B cell (primary cell): Measurements from ENCODE around the gene ABCG1. TPM values are rescaled to one million over a fixed set of nuclear protein-coding genes. Genes with fewer than 3 reads are reported as not detected.

Source experiments
- ATAC-seq: fragments of 200-7000 bp; cut with Tn5 transposase; one replicate; pipeline ENCODE4 v1.10.0; 2021; ENCODE audit warnings: low read depth, mild to moderate bottlenecking, moderate number of reproducible peaks, moderate library complexity
- CTCF ChIA-PET: fragments of 350-600 bp; sonication (Branson Sonifier 250); formaldehyde crosslinking; loops from one replicate; lab custom pipeline; 2021; ENCODE audit warnings: antibody characterized with exemption, inconsistent platforms; lab: Charles Lee
- POLR2A ChIA-PET: fragments of 350-600 bp; sonication (Branson Sonifier 250); formaldehyde crosslinking; loops from one replicate; lab custom pipeline; 2021; ENCODE audit warnings: antibody characterized with exemption; lab: Charles Lee
- DNase-seq: peaks from one replicate; pipeline ENCODE4 v3.0.0; 2013
- H2AFZ ChIP-seq: 2 replicates; pipeline ENCODE4 v1.6.1; 2012; ENCODE audit warnings: mild to moderate bottlenecking, low read depth, low read length; ENCODE audit not compliant: insufficient read depth, poor library complexity, severe bottlenecking
- H3K27ac ChIP-seq, 2 donors: 1 replicate in 1 of 2; 2 replicates in 1 of 2; pipeline ENCODE4 v1.5.1; 2012 to 2013; ENCODE audit warnings: low read length in 2 of 2, mild to moderate bottlenecking in 2 of 2, moderate library complexity in 1 of 2
- H3K27me3 ChIP-seq, 4 experiments: fragments of 200-600 bp in 1 of 4; sonication (generic) in 1 of 4; replicated peaks in 1 of 4; 1 replicate in 2 of 4; 2 replicates in 2 of 4; pipeline versions ENCODE4 v1.6.1 to v1.7.0; 2013 to 2016; ENCODE audit warnings: low read length in 3 of 4, mild to moderate bottlenecking in 2 of 4, mixed read lengths in 1 of 4, moderate library complexity in 1 of 4; ENCODE audit not compliant: insufficient read depth in 4 of 4, control insufficient read depth in 3 of 4; ENCODE audit errors: control extremely low read depth in 1 of 4
- H3K36me3 ChIP-seq, 2 experiments: replicated peaks in 1 of 2; 1 replicate in 1 of 2; 2 replicates in 1 of 2; pipeline versions ENCODE4 v1.6.1 to v1.7.1; 2013; ENCODE audit warnings: low read length in 1 of 2; ENCODE audit not compliant: insufficient read depth in 2 of 2, control insufficient read depth in 1 of 2; ENCODE audit errors: control extremely low read depth in 1 of 2, extremely low read depth in 1 of 2
- H3K4me1 ChIP-seq, 2 donors: fragments of 200-600 bp in 1 of 2; sonication (generic) in 1 of 2; 1 replicate in 1 of 2; 2 replicates in 1 of 2; pipeline versions ENCODE4 v1.5.1 to v1.6.1; 2013 to 2017; ENCODE audit warnings: low read length in 2 of 2; ENCODE audit not compliant: control insufficient read depth in 2 of 2, insufficient read depth in 2 of 2
- H3K4me2 ChIP-seq: replicated peaks from 2 replicates; pipeline ENCODE3; 2012; ENCODE audit warnings: mild to moderate bottlenecking, low read depth, low read length; ENCODE audit not compliant: poor library complexity, severe bottlenecking
- H3K4me3 ChIP-seq, 5 experiments: fragments of 200-600 bp in 1 of 5; sonication (generic) in 1 of 5; 1 replicate in 3 of 5; 2 replicates in 2 of 5; pipeline versions ENCODE4 v1.5.1 to v1.7.0; 2011 to 2016; ENCODE audit warnings: low read length in 4 of 5, mild to moderate bottlenecking in 4 of 5, low read depth in 2 of 5, control low read depth in 1 of 5, moderate library complexity in 1 of 5; ENCODE audit not compliant: insufficient read depth in 1 of 5; ENCODE audit errors: control extremely low read depth in 1 of 5, extremely low read depth in 1 of 5
- H3K79me2 ChIP-seq: fragments of 200-600 bp; sonication (generic); one replicate; pipeline ENCODE4 v1.6.0; 2016; ENCODE audit warnings: low read length; ENCODE audit not compliant: control insufficient read depth, insufficient read depth
- H3K9ac ChIP-seq: fragments of 200-600 bp; sonication (generic); 2 replicates; pipeline ENCODE4 v1.6.1; 2017; ENCODE audit warnings: mild to moderate bottlenecking, low read length, moderate library complexity
- H3K9me3 ChIP-seq, 3 donors: one replicate each; pipeline versions ENCODE4 v1.6.1 to v1.7.1; 2013; ENCODE audit warnings: low read length in 2 of 3; ENCODE audit not compliant: control insufficient read depth in 2 of 3, insufficient read depth in 1 of 3; ENCODE audit errors: control extremely low read depth in 1 of 3
- H4K20me1 ChIP-seq: 2 replicates; pipeline ENCODE4 v1.6.0; 2012; ENCODE audit warnings: mild to moderate bottlenecking, low read length; ENCODE audit not compliant: insufficient read depth, control insufficient read depth, poor library complexity, severe bottlenecking
- H3K27ac Mint-ChIP-seq: one replicate; pipeline ENCODE4 v1.8.0; 2021; ENCODE audit warnings: mixed read lengths
- H3K27me3 Mint-ChIP-seq: one replicate; pipeline ENCODE4 v1.8.0; 2021; ENCODE audit warnings: mixed read lengths
- H3K4me1 Mint-ChIP-seq: one replicate; pipeline ENCODE4 v1.8.0; 2021; ENCODE audit warnings: mixed read lengths
- H3K4me3 Mint-ChIP-seq: one replicate; pipeline ENCODE4 v1.8.0; 2021; ENCODE audit warnings: mixed read lengths
- H3K9me3 Mint-ChIP-seq: one replicate; pipeline ENCODE4 v1.8.0; 2022; ENCODE audit warnings: mixed read lengths; ENCODE audit not compliant: insufficient read depth
- EZH2 ChIP-seq: IDR thresholded peaks from 2 replicates; pipeline ENCODE4 v1.6.1; 2012; ENCODE audit warnings: borderline replicate concordance, low read depth, mild to moderate bottlenecking, moderate library complexity, low read length; ENCODE audit not compliant: insufficient read depth, poor library complexity, severe bottlenecking
- WGBS: methylation state at CpG from one replicate; pipeline ENCODE4 v1.1.5; 2013; ENCODE audit warnings: missing lambda C conversion rate; ENCODE audit not compliant: insufficient coverage; 5-methylcytosine and 5-hydroxymethylcytosine counted together
- intact Hi-C: fragments of 100-400 bp; cut with micrococcal nuclease; formaldehyde crosslinking; loops from one replicate; pipeline ENCODE4 v1.10.0; 2022
- polyA plus RNA-seq: library from polyadenylated mRNA; depleted of rRNA; stranded (reverse); fragments of >200 nt; gene quantifications from 2 replicates; pipeline ENCODE4 v1.2.3, GENCODE V29; 2012
- total RNA-seq, 2 donors: library from RNA; stranded (reverse); fragments of 120-200 nt in 1 of 2; gene quantifications; 1 replicate in 1 of 2; 2 replicates in 1 of 2; pipeline versions ENCODE4 v1.2.3 to v1.2.4, GENCODE V29; 2013 to 2022
- TF ChIP-seq, protein P1 (sequence below): fragments of 200-600 bp; IDR thresholded peaks from one replicate; pipeline ENCODE4 v1.8.0; 2022; ENCODE audit warnings: antibody characterized with exemption, mild to moderate bottlenecking

ABCG1 gene
- total and polyA plus RNA-seq, 2 donors (not counting 1 experiment from before 2014, with no cell fraction given): 8.7 to 27.5 TPM

DNA sequence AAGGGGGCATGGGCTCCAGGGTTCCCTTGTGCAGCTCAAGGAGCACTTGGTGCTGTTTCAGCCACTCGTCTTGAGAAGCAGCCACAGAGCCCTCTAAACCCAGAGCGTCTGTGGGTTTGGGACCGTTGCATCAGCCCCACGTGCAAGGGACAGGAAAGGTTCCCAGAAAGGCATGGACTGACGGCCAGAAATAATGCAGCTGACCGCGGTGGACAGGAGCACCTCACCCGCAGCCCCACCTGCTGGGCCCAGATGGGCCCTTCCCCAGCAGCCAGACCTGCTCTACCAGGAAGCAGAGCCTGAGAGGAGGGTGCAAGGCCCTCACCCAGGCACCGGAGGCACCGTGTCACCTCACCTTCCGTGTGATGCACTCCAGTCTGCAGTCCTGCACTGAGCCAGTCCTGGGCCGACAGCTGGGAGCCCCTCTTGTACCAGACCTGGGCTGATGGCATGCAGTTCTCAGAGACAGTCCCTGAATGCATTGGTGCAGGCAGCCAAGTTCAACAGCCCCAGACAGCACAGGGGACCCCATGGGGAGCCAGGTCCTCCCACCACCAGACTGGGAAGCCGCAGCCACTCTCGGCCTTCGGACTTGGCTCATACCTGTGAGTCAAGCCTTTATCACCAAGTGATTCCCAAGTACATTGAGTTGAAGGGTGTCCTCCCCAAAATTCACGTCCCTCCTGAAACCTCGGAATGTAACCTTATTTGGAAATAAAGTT is 101.1 kb downstream of the ABCG1 start:
- Histone ChIP-seq H3K4me3 (no peak overlapping the region), H3K4me2 (peak overlapping the region; percentile 58), H4K20me1 (no peaks in the 10 kb centered on the region), H3K27ac (no peak overlapping the region), H3K9me3 (no peaks in the 10 kb centered on the region), H3K79me2 (no peaks in the 10 kb centered on the region), H2AFZ (peak overlapping the region; percentile 68), H3K4me1 (peaks cover 12 to 16% of the 10 kb centered on the region in 2 donors), H3K27me3 (peaks cover 0 to 11% (median 1%) of the 10 kb centered on the region in 4 experiments), H3K36me3 (no peaks in the 10 kb centered on the region), H3K9ac (no peak overlapping the region)
- Mint-ChIP-seq H3K27me3 (peaks cover 28% of the 10 kb centered on the region), H3K9me3 (no peaks in the 10 kb centered on the region), H3K4me3 (no peak overlapping the region), H3K4me1 (peaks cover 15% of the 10 kb centered on the region), H3K27ac (no peak overlapping the region)
- intact Hi-C loops: no loop called here
- no peak for DNase-seq
- WGBS: 65% methylated on average over 15 of the region's 17 CpGs
- CTCF ChIA-PET: interaction anchor here (0.6 to 2.6 kb wide), 3 partner anchors 10 to 175 kb away, joined by 4 to 13 read pairs (median 6); no protein-coding TSS in a partner anchor
- POLR2A ChIA-PET: no interaction called here
- peak; percentile 15 for ATAC-seq
- TF ChIP-seq, protein P1, sequence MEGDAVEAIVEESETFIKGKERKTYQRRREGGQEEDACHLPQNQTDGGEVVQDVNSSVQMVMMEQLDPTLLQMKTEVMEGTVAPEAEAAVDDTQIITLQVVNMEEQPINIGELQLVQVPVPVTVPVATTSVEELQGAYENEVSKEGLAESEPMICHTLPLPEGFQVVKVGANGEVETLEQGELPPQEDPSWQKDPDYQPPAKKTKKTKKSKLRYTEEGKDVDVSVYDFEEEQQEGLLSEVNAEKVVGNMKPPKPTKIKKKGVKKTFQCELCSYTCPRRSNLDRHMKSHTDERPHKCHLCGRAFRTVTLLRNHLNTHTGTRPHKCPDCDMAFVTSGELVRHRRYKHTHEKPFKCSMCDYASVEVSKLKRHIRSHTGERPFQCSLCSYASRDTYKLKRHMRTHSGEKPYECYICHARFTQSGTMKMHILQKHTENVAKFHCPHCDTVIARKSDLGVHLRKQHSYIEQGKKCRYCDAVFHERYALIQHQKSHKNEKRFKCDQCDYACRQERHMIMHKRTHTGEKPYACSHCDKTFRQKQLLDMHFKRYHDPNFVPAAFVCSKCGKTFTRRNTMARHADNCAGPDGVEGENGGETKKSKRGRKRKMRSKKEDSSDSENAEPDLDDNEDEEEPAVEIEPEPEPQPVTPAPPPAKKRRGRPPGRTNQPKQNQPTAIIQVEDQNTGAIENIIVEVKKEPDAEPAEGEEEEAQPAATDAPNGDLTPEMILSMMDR: no peak
- TF ChIP-seq EZH2: no peak

DNA sequence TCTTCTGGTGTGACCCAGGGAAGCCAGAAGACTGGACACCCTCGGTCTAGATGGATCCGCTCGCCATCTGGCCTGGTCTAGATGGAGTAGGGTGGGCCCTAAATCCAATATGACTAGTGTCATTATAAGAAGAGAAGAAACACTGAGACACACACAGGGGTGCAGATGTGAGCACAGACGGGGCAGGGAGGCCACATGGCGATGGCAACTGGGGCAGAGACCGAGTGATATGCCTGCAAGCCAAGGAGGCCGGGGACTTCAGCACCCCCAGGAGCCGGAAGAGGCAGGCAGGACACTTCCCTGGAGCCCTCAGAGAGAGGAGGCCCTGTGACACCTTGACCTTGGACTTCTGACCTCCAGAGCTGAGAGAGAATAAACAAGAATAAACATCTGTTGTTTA is 101.9 kb downstream of the ABCG1 start:
- WGBS: 98% methylated on average over 5 of the region's 8 CpGs
- H3K79me2 ChIP-seq: no peaks in the 10 kb centered on the region
- peaks cover 15% of the 10 kb centered on the region for H3K4me1 Mint-ChIP-seq
- intact Hi-C loops: no loop called here
- no peak for ATAC-seq
- H3K4me2 ChIP-seq: no peak overlapping the region
- H3K36me3 ChIP-seq: no peaks in the 10 kb centered on the region
- POLR2A ChIA-PET: no interaction called here
- H3K4me3 ChIP-seq: no peak overlapping the region
- no peaks in the 10 kb centered on the region for H4K20me1 ChIP-seq
- no peak overlapping the region for H2AFZ ChIP-seq
- H3K27me3 ChIP-seq: peaks cover 0 to 16% (median 5%) of the 10 kb centered on the region in 4 experiments
- no peak overlapping the region for H3K4me3 Mint-ChIP-seq
- no peaks in the 10 kb centered on the region for H3K9me3 Mint-ChIP-seq
- no peak for TF ChIP-seq EZH2
- TF ChIP-seq, protein P1: no peak
- H3K9ac ChIP-seq: no peak overlapping the region
- H3K27ac ChIP-seq: no peak overlapping the region
- peaks cover 12 to 16% of the 10 kb centered on the region in 2 donors for H3K4me1 ChIP-seq
- DNase-seq: no peak
- no peaks in the 10 kb centered on the region for H3K9me3 ChIP-seq
- CTCF ChIA-PET: no interaction called here
- H3K27ac Mint-ChIP-seq: no peak overlapping the region
- H3K27me3 Mint-ChIP-seq: peaks cover 31% of the 10 kb centered on the region
